Activated CD4-positive, CD25-positive, alpha-beta regulatory T cell treated with anti-CD3 and anti-CD28 coated beads, Interleukin-2, amount 50 U/mL, for 24 hours (primary cell): Measurements from ENCODE around the gene LTBP1.

Source experiments
- ATAC-seq, 2 donors: fragments of 150-1000 bp; cut with Tn5 transposase; one replicate each; pipeline ENCODE4 v1.10.0; 2021; ENCODE audit warnings: mild to moderate bottlenecking in 1 of 2, moderate library complexity in 1 of 2

LTBP1 gene

GRCh38 chr2:33011941-33012340, 65.2 kb downstream of the LTBP1 start:
- ATAC-seq, result no peak

- no peak for ATAC-seq
Measured at GRCh38 chr2:33013684-33014110, 66.9 kb downstream of the LTBP1 start.

- ATAC-seq, result no peak
Measured at GRCh38 chr2:33014268-33014667, 67.5 kb downstream of the LTBP1 start.

- no peak for ATAC-seq
Measured at GRCh38 chr2:33015421-33016142, 68.8 kb downstream of the LTBP1 start.

GRCh38 chr2:33018271-33018670, 71.5 kb downstream of the LTBP1 start:
- ATAC-seq, result no peak

- no peak for ATAC-seq
Measured at GRCh38 chr2:33019796-33020195, 73.0 kb downstream of the LTBP1 start.

- no peak for ATAC-seq
Measured at GRCh38 chr2:33020883-33021282, 74.1 kb downstream of the LTBP1 start.

GRCh38 chr2:33021542-33022227, 74.9 kb downstream of the LTBP1 start:
- no peak for ATAC-seq

- no peak for ATAC-seq
Measured at GRCh38 chr2:33022395-33022985, 75.7 kb downstream of the LTBP1 start.

- ATAC-seq, result no peak
Measured at GRCh38 chr2:33022989-33023727, 76.4 kb downstream of the LTBP1 start.

- ATAC-seq, result no peak
Measured at GRCh38 chr2:33023728-33024500, 77.2 kb downstream of the LTBP1 start.

- ATAC-seq, result no peak
Measured at GRCh38 chr2:33024758-33025157, 78.0 kb downstream of the LTBP1 start.

- ATAC-seq, result no peak
Measured at GRCh38 chr2:33029459-33029858, 82.7 kb downstream of the LTBP1 start.

- no peak for ATAC-seq
Measured at GRCh38 chr2:33029926-33030325, 83.2 kb downstream of the LTBP1 start.

- no peak for ATAC-seq
Measured at GRCh38 chr2:33030326-33030725, 83.6 kb downstream of the LTBP1 start.

GRCh38 chr2:33032245-33032644, 85.5 kb downstream of the LTBP1 start:
- ATAC-seq, result no peak

- no peak for ATAC-seq
Measured at GRCh38 chr2:33033606-33034081, 86.9 kb downstream of the LTBP1 start.

GRCh38 chr2:33034784-33035183, 88.0 kb downstream of the LTBP1 start:
- ATAC-seq, result no peak

GRCh38 chr2:33038230-33038629, 91.5 kb downstream of the LTBP1 start:
- ATAC-seq, result no peak

GRCh38 chr2:33038799-33039198, 92.0 kb downstream of the LTBP1 start:
- ATAC-seq, result no peak

- ATAC-seq, result no peak
Measured at GRCh38 chr2:33040541-33040940, 93.8 kb downstream of the LTBP1 start.

GRCh38 chr2:33042265-33042664, 95.5 kb downstream of the LTBP1 start:
- no peak for ATAC-seq
